GM18508 (cell line): ENCODE data around the gene CBX2.

Source experiments
- ATAC-seq: cut with Tn5 transposase; IDR thresholded peaks from one replicate; pipeline ENCODE4 v1.9.1; 2021; ENCODE audit warnings: moderate number of reproducible peaks; ENCODE audit not compliant: insufficient read depth, unreplicated experiment

CBX2 gene

DNA sequence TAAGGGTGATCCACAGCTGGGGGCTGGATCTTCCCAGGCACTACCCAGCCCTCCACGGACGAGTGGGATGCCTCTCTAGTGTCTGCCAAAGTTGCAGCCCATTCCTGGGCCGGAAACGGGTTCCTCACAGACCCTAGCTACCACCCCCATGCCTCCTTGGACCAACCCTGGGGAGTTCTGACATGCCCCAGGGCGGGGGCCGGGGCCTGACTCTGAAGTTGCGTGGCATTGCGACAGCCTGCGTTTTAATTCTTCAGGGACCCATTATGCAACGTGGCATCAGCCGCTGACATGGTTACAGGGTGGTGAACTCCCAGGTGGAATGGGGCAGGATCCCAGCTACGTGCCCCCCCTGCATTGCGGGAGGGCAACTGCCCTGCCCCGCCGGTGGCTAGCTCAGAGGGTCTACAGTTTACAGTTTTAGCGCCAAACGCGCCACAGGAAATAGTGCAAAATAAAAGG lies 58.6 kb downstream of the CBX2 start:
- no peak for ATAC-seq

DNA sequence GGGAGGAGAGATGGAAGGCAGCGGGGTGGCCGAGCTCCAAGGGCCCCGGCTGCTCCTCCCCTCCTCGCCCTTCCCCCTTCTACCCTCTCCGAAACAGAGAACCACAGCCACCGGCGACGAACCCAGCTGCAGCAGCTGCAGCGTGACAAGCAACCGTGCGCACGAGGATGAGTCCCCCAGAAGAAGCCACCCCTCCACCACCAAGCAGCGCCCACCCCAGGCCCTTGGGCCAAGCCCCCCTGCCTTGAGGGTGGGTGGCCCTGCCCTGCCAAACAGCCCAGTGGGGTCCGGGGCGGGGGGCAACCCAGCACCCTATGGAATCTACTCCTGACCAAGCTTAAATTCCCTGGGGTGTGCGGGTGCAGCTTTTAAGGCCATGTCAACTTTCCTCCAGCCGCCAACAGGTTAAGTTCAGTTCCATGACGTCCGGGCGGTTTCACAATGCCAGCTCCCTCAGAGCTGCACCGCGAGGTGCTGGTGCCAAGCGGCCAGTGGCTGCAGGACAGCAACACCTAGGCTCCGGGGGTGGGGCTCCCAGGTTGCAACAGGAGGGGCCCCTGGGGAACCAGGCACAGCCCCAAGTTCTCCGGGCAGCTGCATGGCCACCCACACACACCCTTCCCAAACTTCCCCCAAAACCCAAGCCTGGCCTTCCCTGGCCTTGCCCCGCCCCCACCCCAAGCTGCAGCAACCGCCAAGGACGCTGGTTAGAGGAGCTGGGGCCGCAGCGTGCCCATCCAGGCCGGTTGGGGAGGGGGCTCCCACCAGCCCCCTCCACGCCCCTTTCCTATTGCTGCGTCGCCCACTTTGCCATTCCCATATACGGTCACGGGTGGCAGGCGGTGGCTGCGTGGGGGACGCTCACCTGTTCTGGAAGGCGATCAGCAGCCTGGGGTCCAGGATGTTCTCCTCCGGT lies 59.3 kb downstream of the CBX2 start:
- ATAC-seq: no peak
